GM12878 (cell line): Measurements from ENCODE around the gene MALT1. TPM values are rescaled to one million over a fixed set of nuclear protein-coding genes. Genes with fewer than 3 reads are reported as not detected.

Source experiments
- ATAC-seq: fragments of 200-7000 bp; cut with Tn5 transposase; 3 replicates; pipeline ENCODE4 v1.9.1; 2020; ENCODE audit warnings: mild to moderate bottlenecking, moderate library complexity
- BruUV-seq: library from RNA; stranded (reverse); fragments of 400-500 nt; replicated peaks from 2 replicates; lab custom pipeline; 2021; lab: Mats Ljungman, UMichigan
- CTCF ChIA-PET: fragments of 300-600 bp; sonication (Branson Sonifier 250); formaldehyde crosslinking; extraction: SDS; loops from one replicate; lab custom pipeline; 2021; ENCODE audit warnings: inconsistent platforms; lab: Yijun Ruan, JAX
- POLR2A ChIA-PET: fragments of 350-600 bp; formaldehyde crosslinking; extraction: SDS; loops from one replicate; lab custom pipeline; 2021; ENCODE audit warnings: inconsistent platforms; lab: Charles Lee
- RAD21 ChIA-PET: fragments of 300-600 bp; sonication (Branson Sonifier 250); formaldehyde crosslinking; loops from one replicate; lab custom pipeline; 2023; ENCODE audit warnings: antibody characterized with exemption; ENCODE audit not compliant: unreplicated experiment; lab: Charles Lee
- SMC1A ChIA-PET: fragments of 300-600 bp; sonication (Branson Sonifier 250); formaldehyde crosslinking; loops from one replicate; lab custom pipeline; 2023; ENCODE audit not compliant: unreplicated experiment, uncharacterized antibody; lab: Charles Lee
- DNase-seq: peaks from one replicate; pipeline ENCODE4 v3.0.0-alpha.2; 2011; ENCODE audit warnings: low read depth, low spot score
- FAIRE-seq: peaks from 3 replicates; lab custom pipeline; 2011; peaks lifted over from hg19 to GRCh38; lab: Jason Lieb, UNC
- H2AFZ ChIP-seq: 2 replicates; pipeline ENCODE4 v1.6.0; 2011; ENCODE audit warnings: low read depth, low read length, control low read depth; ENCODE audit not compliant: control insufficient read depth
- H3K27ac ChIP-seq: 2 replicates; pipeline ENCODE4 v1.5.1; 2011; ENCODE audit warnings: control low read depth; ENCODE audit not compliant: control insufficient read depth, insufficient read depth
- H3K27me3 ChIP-seq, 2 experiments: replicated peaks in 1 of 2; 2 replicates each; pipeline versions ENCODE4 v1.6.0 to v1.6.1; 2011; ENCODE audit warnings: low read length in 1 of 2; ENCODE audit not compliant: control insufficient read depth in 2 of 2, insufficient read depth in 2 of 2
- H3K36me3 ChIP-seq, 2 experiments: 2 replicates each; pipeline ENCODE4 v1.5.1; 2011; ENCODE audit warnings: low read length in 1 of 2; ENCODE audit not compliant: control insufficient read depth in 2 of 2, insufficient read depth in 2 of 2
- H3K4me1 ChIP-seq: 2 replicates; pipeline ENCODE4 v1.6.1; 2011; ENCODE audit warnings: mild to moderate bottlenecking, low read length, moderate library complexity, mixed read lengths; ENCODE audit not compliant: control insufficient read depth, insufficient read depth
- H3K4me2 ChIP-seq: 2 replicates; pipeline ENCODE4 v1.6.0; 2011; ENCODE audit warnings: control low read depth; ENCODE audit not compliant: control insufficient read depth, insufficient read depth
- H3K4me3 ChIP-seq: fragments of 200-600 bp; sonication (generic); 2 replicates; pipeline ENCODE4 v1.5.1; 2016
- H3K79me2 ChIP-seq: 2 replicates; pipeline ENCODE4 v1.6.0; 2011; ENCODE audit warnings: low read length; ENCODE audit not compliant: control insufficient read depth, insufficient read depth
- H3K9ac ChIP-seq: 2 replicates; pipeline ENCODE4 v1.8.0; 2011; ENCODE audit warnings: low read length, control low read depth, mixed read lengths; ENCODE audit not compliant: control insufficient read depth, insufficient read depth
- H3K9me3 ChIP-seq: replicated peaks from 3 replicates; pipeline ENCODE4 v1.5.1; 2011; ENCODE audit warnings: mild to moderate bottlenecking, low read length; ENCODE audit not compliant: control insufficient read depth, insufficient read depth
- H4K20me1 ChIP-seq: 2 replicates; pipeline ENCODE4 v1.6.0; 2011; ENCODE audit not compliant: control insufficient read depth, insufficient read depth
- ATF2 ChIP-seq: IDR thresholded peaks from 2 replicates; pipeline ENCODE4 v1.6.1; 2012; ENCODE audit warnings: low read length, inconsistent platforms
- CBX5 ChIP-seq: sonication (generic); IDR thresholded peaks from 2 replicates; pipeline ENCODE4 v1.6.1; 2016; ENCODE audit warnings: low read depth, moderate library complexity, mild to moderate bottlenecking, inconsistent platforms
- CUX1 ChIP-seq: IDR thresholded peaks from 2 replicates; pipeline ENCODE4 v1.6.1; 2012; ENCODE audit warnings: improper control_type of control experiment, low read depth, low read length; ENCODE audit not compliant: insufficient replicate concordance
- HCFC1 ChIP-seq: fragments of 150-350 bp; IDR thresholded peaks from 2 replicates; pipeline ENCODE4 v1.6.1; 2014; ENCODE audit warnings: low read length
- NKRF ChIP-seq: fragments of 450-650 bp; conservative IDR thresholded peaks from 2 replicates; pipeline ENCODE4 v1.6.1; 2017; ENCODE audit warnings: mild to moderate bottlenecking, moderate library complexity
- RBBP5 ChIP-seq: fragments of 200-600 bp; sonication (generic); conservative IDR thresholded peaks from 2 replicates; pipeline ENCODE4 v1.6.1; 2016
- RELA ChIP-seq: fragments of 450-650 bp; IDR thresholded peaks from 2 replicates; pipeline ENCODE4 v1.8.0; 2014; ENCODE audit warnings: borderline replicate concordance; ENCODE audit not compliant: partially characterized antibody
- SREBF2 ChIP-seq: IDR thresholded peaks from 2 replicates; pipeline ENCODE4 v1.6.1; 2012; ENCODE audit warnings: mild to moderate bottlenecking, low read length
- TCF7 ChIP-seq: IDR thresholded peaks from 2 replicates; pipeline ENCODE4 v1.6.1; 2014; ENCODE audit warnings: antibody characterized with exemption, borderline replicate concordance
- YBX1 ChIP-seq: fragments of 450-650 bp; IDR thresholded peaks from 2 replicates; pipeline ENCODE4 v1.6.1; 2016; ENCODE audit warnings: antibody characterized with exemption
- in situ Hi-C: fragments of 300-500 bp; cut with MboI; formaldehyde crosslinking; loops from 9 replicates; pipeline ENCODE4 v1.14.3; 2018; ENCODE audit warnings: mixed read lengths
- intact Hi-C: fragments of 100-400 bp; cut with micrococcal nuclease; formaldehyde crosslinking; loops from one replicate; pipeline ENCODE4 v1.14.2; 2022; ENCODE audit not compliant: unreplicated experiment
- polyA plus RNA-seq, 11 experiments: library from polyadenylated mRNA; depleted of rRNA in 4 of 11; unstranded in 6 of 11; stranded (reverse) in 5 of 11; fragments of >200 nt; fragmentation: Nextera tagmentation in 4 of 11; fragmentation: Illumina TruSeq in 1 of 11; extraction: Ambion mirVana in 4 of 11; extraction: Trizol in 1 of 11; gene quantifications; 1 replicate in 1 of 11; 2 replicates in 10 of 11; pipeline versions ENCODE4 v1.2.1 to v1.2.3, GENCODE V29; 2011 to 2016; ENCODE audit warnings: inconsistent platforms in 2 of 11, missing spikeins in 2 of 11, low read depth in 1 of 11
- total RNA-seq, 4 experiments: library from RNA; depleted of rRNA in 3 of 4; stranded (reverse); fragments of >200 nt in 3 of 4; fragmentation: Illumina TruSeq in 1 of 4; extraction: Trizol in 1 of 4; gene quantifications; 2 replicates each; pipeline versions ENCODE4 v1.2.1 to v1.2.3, GENCODE V29; 2013 to 2021
- TF ChIP-seq, protein P1 (sequence below): fragments of 450-650 bp; IDR thresholded peaks from 2 replicates; pipeline ENCODE4 v1.6.1; 2018; ENCODE audit warnings: borderline replicate concordance, mild to moderate bottlenecking; ENCODE audit not compliant: partially characterized antibody

Gene MALT1
- total and polyA plus RNA-seq, 10 of the 15 experiments (the other 5 are each of a cell fraction or from before 2014, with no cell fraction given), result 17.6 to 126 (median 45.4) TPM

DNA sequence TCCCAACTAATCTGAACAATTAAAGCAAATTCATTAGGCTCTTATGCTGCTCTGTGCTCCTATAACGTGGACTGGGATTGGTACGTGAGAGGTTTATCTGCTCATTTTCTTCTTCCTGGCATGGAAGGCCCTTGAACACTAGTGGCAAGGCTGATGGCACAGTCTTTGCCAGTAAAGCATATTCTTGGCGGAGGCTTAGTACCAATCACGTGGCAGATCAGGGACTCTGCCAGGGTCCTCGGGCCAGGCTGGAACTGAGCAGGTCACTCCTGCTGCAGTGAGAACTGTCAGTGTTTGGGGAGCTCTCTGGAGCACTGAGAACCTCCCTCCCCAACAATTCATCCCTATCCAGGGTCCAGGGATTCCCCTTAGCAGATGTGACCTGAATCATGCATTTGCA, 38.7 kb upstream of the MALT1 start (continued):
- TF ChIP-seq CUX1 (no peak), RBBP5 (no peak), CBX5 (no peak), HCFC1 (no peak)

DNA sequence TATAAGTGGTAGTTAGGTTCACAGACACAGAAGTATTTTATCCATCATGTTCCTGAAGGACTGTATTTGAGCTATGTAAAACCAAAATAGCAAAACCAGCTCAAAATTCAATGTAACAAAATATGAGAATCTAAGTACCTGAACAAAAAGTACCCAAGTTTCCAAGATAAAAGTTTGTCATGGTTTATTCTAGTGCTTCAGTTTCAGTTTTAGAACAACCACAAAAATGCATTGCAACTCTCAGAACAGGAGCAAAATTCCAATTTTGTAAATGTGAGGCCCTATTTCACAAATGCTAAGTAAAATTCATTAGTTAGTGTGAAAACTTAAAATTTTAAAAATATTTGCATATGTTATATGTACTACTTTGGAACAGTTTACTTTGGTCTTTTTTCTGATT, 37.4 kb upstream of the MALT1 start:
- Histone ChIP-seq H3K9me3 (peaks cover 4% of the 10 kb centered on the region; the same call in 2 of the 3 replicates), H3K27me3 (no peaks in the 10 kb centered on the region), H3K4me2 (peak overlapping the region; percentile 69), H3K36me3 (no peaks in the 10 kb centered on the region), H3K4me1 (peaks cover 47% of the 10 kb centered on the region), H3K4me3 (no peak overlapping the region), H4K20me1 (no peaks in the 10 kb centered on the region), H2AFZ (no peak overlapping the region), H3K79me2 (no peaks in the 10 kb centered on the region), H3K9ac (no peak overlapping the region; the same call in 1 of the 2 replicates), H3K27ac (peak overlapping the region; percentile 86)
- FAIRE-seq (no peak), DNase-seq (peak; percentile 40), ATAC-seq (peak; percentile 53)
- in situ Hi-C loops, result no loop called here
- SMC1A ChIA-PET, result interaction anchor here (0.9 to 1.9 kb wide), 12 partner anchors 10 to 130 kb away, joined by 3 to 7 read pairs (median 5); no protein-coding TSS in a partner anchor
- no TSS peak for BruUV-seq
- RAD21 ChIA-PET, result interaction anchor here (0.8 to 1.4 kb wide), 7 partner anchors 24 to 92 kb away, joined by 3 to 4 read pairs (median 3); no protein-coding TSS in a partner anchor
- intact Hi-C loops, result loop anchor here (1.0 to 2.0 kb wide), 2 partner anchors 19 kb away; no protein-coding TSS in a partner anchor
- POLR2A ChIA-PET, result interaction anchor here (0.6 kb wide), 2 partner anchors 72 to 94 kb away, joined by 3 read pairs; no protein-coding TSS in a partner anchor
- CTCF ChIA-PET, result interaction anchor here (1.0 to 1.4 kb wide), 2 partner anchors 76 to 135 kb away, joined by 3 read pairs; no protein-coding TSS in a partner anchor
- TF ChIP-seq, protein P1, sequence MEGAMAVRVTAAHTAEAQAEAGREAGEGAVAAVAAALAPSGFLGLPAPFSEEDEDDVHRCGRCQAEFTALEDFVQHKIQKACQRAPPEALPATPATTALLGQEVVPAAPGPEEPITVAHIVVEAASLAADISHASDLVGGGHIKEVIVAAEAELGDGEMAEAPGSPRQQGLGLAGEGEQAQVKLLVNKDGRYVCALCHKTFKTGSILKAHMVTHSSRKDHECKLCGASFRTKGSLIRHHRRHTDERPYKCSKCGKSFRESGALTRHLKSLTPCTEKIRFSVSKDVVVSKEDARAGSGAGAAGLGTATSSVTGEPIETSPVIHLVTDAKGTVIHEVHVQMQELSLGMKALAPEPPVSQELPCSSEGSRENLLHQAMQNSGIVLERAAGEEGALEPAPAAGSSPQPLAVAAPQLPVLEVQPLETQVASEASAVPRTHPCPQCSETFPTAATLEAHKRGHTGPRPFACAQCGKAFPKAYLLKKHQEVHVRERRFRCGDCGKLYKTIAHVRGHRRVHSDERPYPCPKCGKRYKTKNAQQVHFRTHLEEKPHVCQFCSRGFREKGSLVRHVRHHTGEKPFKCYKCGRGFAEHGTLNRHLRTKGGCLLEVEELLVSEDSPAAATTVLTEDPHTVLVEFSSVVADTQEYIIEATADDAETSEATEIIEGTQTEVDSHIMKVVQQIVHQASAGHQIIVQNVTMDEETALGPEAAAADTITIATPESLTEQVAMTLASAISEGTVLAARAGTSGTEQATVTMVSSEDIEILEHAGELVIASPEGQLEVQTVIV, result no peak
- TF ChIP-seq SREBF2 (no peak), TCF7 (0 out of 2 replicates have a peak, but pooled peaks have one; percentile 34), ATF2 (peak; percentile 55; the same call in 1 of the 2 replicates), NKRF (no peak), YBX1 (no peak), RELA (peak; percentile 28)
